HS-27A (cell line): Measurements from ENCODE around the gene SIPA1L3.
"Not testable (repeated sequence)": the region's sequence is repeated elsewhere in the genome, so short reads cannot be mapped to it uniquely, and the experiment has no call there.

Experiments used
- DNase-seq: peaks from one replicate; pipeline ENCODE4 v3.0.0-alpha.2; 2012; ENCODE audit warnings: low read depth, missing footprints

SIPA1L3 gene

GRCh38 chr19:38211766-38212165 is 304.8 kb downstream of the SIPA1L3 start:
- DNase-seq, result no peak

DNA sequence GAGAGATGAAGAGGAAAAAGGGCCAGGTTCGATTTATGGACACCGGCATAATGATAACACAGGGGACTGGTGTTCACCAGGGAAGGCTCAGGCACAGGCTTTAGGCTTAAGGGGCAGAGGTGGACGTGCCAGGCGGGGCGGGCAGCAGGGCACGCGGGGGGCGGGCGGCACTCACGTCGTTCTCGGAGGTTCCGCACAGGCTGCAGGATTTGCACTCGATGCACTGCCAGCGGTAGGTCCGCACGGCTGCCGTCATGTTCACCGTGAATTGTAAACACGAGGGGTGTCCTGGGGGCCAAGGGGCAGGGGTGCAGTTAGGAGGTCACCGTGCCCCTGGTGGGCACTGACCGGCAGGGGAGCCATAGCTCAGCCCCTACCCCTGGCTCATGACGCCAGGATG is 306.5 kb downstream of the SIPA1L3 start:
- DNase-seq, result no peak

DNA sequence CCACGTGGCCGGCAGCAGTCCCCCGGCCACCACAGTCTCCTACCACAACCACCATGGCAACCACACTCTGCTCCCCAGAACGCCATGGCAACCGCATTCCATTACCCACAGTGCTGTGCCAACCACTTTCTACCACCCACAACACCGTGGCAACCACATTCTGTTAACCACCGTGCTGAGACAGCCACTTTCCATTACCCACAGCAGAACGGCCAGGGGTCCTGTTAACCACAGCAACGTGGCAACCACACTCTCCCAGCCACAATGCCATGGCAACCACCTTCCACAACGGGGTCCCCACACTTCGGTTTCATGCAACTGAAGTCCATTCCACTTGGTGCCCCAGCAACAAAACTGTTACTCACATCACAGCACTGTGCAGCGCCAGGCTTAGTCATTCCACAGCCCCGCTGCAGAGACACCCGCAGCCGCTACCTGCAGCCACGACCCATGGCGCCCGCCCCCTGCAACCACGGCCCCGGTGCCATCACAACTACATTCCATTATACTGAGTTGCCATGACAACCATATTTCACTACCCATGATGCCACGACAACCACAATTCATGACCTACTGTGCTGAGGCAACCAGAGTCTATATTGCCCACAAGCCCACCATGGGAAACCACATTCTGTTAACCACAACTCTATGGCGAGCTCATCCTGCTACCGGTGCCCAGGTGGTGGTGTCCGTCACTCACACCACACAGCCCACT is 307.1 kb downstream of the SIPA1L3 start:
- no peak for DNase-seq

GRCh38 chr19:38216785-38217641 is 310.0 kb downstream of the SIPA1L3 start:
- no peak for DNase-seq

GRCh38 chr19:38218204-38218603 is 311.2 kb downstream of the SIPA1L3 start:
- DNase-seq, result no peak

DNA sequence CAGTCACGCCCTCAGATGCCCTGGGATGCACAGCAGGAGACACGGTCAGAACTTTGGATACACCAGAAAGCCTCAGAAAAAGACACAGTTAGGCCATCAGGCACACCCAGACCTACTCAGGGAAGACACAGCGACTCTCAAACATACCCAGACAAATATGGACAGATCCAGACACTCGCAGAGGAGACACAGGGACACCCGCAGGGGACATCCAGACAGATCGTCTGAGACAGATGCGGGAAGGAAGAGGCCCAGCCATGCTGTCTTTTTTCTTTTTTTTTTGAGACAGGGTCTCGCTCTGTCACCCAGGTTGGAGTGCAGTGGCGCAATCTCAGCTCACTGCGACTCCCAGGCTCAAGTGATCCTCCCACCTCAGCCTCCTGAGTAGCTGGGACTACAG is 312.2 kb downstream of the SIPA1L3 start:
- no peak for DNase-seq

- no peak for DNase-seq
These were observed 314.4 kb downstream of the SIPA1L3 start for GRCh38 chr19:38221421-38221820.

DNA sequence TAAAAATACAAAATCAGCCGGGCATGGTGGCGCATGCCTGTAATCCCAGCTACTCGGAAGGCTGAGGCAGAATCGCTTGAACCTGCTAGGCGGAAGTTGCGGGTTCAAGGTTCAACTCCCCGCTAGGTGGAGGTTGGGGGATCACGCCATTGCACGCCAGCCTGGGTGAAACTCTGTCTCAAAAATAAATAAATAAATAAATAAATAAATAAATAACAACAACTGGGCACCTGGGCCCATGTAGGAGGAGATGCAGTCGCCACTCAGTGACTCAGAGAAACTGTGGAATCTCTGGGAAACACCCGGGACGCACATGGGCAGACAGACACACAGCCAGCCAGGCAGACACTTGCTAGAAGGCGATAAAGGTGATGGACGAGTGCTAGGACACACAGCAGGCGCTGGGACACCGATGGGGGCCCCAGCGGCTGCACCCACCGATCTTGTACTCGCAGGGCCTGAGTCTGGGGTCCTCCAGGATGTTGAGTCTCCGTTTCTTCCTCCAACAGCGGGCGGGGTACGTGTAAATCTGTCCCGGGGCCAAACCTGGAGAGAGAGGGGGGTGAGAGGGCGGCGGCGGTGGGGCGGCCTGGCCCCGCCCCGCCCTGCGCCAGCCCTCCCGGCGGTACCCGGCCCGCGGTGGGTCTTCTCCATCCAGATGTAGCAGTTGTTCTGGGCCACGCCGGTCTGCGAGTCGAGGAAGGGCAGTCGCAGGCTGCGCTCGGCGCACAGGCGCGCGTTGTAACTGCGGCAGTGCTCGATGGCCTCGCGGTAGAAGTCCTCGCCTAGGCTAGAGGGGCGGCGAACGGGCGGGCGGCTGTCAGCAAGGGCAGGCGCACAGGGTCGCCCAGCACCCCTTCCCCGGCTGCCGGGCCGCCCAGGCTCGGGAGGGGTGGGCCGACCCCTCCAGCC is 315.2 kb downstream of the SIPA1L3 start:
- no peak for DNase-seq

GRCh38 chr19:38223119-38223523 is 316.1 kb downstream of the SIPA1L3 start:
- DNase-seq, result no peak

- DNase-seq, result no peak
These were observed 316.6 kb downstream of the SIPA1L3 start for GRCh38 chr19:38223617-38224013.

- peak; percentile 72 for DNase-seq
These were observed 317.2 kb downstream of the SIPA1L3 start, which contains the start of gene DPF1 for GRCh38 chr19:38224014-38224862. Gene DPF1, minus strand, starts transcription at chr19:38224222. Its CDS starts 80 bp downstream, at chr19:38224142.

DNA sequence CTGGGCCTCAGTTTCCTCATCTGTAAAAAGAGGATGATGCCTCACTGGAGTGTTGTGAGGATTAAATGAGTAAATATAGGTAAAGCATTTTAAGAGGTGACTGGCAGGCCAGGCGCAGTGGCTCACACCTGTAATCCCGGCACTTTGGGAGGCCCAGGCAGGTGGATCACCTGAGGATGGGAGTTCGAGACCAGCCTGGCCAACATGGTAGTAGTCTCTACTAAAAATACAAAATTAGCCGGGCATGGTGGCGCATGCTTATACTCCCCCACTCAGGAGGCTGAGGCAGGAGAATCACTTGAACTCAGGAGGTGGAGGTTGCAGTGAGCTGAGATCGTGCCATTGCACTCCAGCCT is 317.8 kb downstream of the SIPA1L3 start:
- DNase-seq, result not testable (repeated sequence)

- DNase-seq, result no peak
These were observed 320.4 kb downstream of the SIPA1L3 start for GRCh38 chr19:38227287-38228004.

DNA sequence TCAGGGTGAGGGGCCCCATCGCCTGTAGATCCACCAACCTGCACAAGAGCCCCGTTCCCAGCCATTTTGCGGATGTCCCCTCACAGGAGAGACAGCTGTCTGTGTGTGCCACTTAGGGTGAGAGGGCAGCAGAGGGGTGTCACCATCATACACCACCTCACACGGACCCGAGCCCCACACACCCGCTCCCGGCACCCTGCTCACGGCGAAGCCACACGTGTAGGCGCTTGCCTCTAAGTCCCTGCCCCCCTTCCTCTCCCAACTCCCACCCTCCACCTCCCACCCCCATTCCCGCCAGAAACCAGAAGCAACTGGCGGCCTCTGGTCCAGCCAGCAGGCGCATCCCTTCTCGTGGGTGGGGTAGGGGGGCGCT is 321.0 kb downstream of the SIPA1L3 start:
- no peak for DNase-seq

GRCh38 chr19:38228491-38229439 is 321.8 kb downstream of the SIPA1L3 start:
- DNase-seq, result no peak

DNA sequence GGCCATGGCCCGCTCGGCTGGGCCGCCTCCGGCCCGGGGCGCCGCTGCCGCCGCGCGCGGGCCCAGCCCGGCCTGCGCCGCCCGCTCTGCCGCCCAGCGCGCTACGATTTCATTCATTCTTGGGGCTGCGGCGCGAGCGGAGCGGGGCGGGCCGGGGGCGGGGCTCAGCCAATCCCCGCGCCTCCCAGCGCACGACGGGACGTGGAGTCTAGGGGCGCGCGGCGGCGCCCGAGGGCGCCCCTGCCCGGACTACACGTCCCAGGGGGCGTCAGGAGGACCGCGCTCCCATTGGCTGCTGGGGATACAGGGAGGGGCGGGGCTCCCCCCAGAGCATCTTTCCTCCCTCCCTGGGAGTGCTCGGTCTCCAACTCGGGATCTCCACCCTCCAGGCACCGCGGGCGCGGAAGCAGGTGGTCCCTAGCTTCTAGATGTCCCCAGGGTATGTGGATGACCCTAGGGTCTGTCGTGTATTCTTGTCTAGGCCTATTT is 322.6 kb downstream of the SIPA1L3 start:
- no peak for DNase-seq

- DNase-seq, result not testable (repeated sequence)
These were observed 323.6 kb downstream of the SIPA1L3 start for GRCh38 chr19:38230506-38231133.

- DNase-seq, result no peak
These were observed 324.9 kb downstream of the SIPA1L3 start for GRCh38 chr19:38231918-38232317.

- DNase-seq, result no peak
These were observed 326.8 kb downstream of the SIPA1L3 start for GRCh38 chr19:38233740-38234251.
